NCI-H2081 (cell line): ENCODE measurements around the gene TMC5.
A peak's percentile ranks its signal among the peaks of the same experiment; 100 is the strongest.
"Not testable (repeated sequence)": the region's sequence is repeated elsewhere in the genome, so short reads cannot be mapped to it uniquely, and the experiment has no call there.

ENCODE experiments used
- DNase-seq, 2 experiments: peaks; one replicate each; lab custom pipeline; 2025; lab: John Stamatoyannopoulos, UW

TMC5 gene

GRCh38 chr16:19400711-19401110, 17.0 kb upstream of the TMC5 start:
- DNase-seq = no peak

GRCh38 chr16:19406891-19407491, 10.7 kb upstream of the TMC5 start:
- no peak for DNase-seq

GRCh38 chr16:19410435-19411171, 7.1 kb upstream of the TMC5 start:
- peak; percentile 28 to 42 for DNase-seq

- no peak for DNase-seq
These were observed 6.4 kb upstream of the TMC5 start for GRCh38 chr16:19411298-19411697.

- not testable (repeated sequence) for DNase-seq
These were observed 5.6 kb upstream of the TMC5 start for GRCh38 chr16:19412055-19412454.

GRCh38 chr16:19415461-19415860, 2.2 kb upstream of the TMC5 start:
- DNase-seq = peak in 1 of 2 experiments; percentile 57

- no peak for DNase-seq
These were observed 1.8 kb upstream of the TMC5 start for GRCh38 chr16:19415918-19416317.

GRCh38 chr16:19418200-19418599, 517 bp downstream of the TMC5 start:
- DNase-seq = no peak

GRCh38 chr16:19419698-19420075, 2.0 kb downstream of the TMC5 start:
- DNase-seq = no peak

GRCh38 chr16:19424478-19424877, 6.8 kb downstream of the TMC5 start:
- DNase-seq = no peak

- DNase-seq = no peak
These were observed 12.7 kb downstream of the TMC5 start for GRCh38 chr16:19430345-19430744.

GRCh38 chr16:19431636-19432340, 14.1 kb downstream of the TMC5 start:
- DNase-seq = no peak

- peak; percentile 41 to 45 for DNase-seq
These were observed 14.7 kb downstream of the TMC5 start for GRCh38 chr16:19432429-19432828.

GRCh38 chr16:19434584-19434983, 16.9 kb downstream of the TMC5 start:
- no peak for DNase-seq

- DNase-seq = no peak
These were observed 18.9 kb downstream of the TMC5 start for GRCh38 chr16:19436540-19436939.

- no peak for DNase-seq
These were observed 19.6 kb downstream of the TMC5 start for GRCh38 chr16:19437280-19437679.

GRCh38 chr16:19438739-19439138, 21.1 kb downstream of the TMC5 start:
- DNase-seq = no peak

GRCh38 chr16:19439483-19439882, 21.8 kb downstream of the TMC5 start:
- DNase-seq = no peak

GRCh38 chr16:19443659-19444058, 26.0 kb downstream of the TMC5 start:
- no peak for DNase-seq

GRCh38 chr16:19446300-19446846, 28.7 kb downstream of the TMC5 start:
- DNase-seq = no peak

GRCh38 chr16:19446886-19447285, 29.2 kb downstream of the TMC5 start:
- DNase-seq = no peak

GRCh38 chr16:19450186-19450585, 32.5 kb downstream of the TMC5 start:
- DNase-seq = no peak
